Lung microvascular endothelial cell (primary cell): ENCODE data around the gene RALGAPA1. TPM values are rescaled to one million over a fixed set of nuclear protein-coding genes. Genes with fewer than 3 reads are reported as not detected.
A peak's percentile ranks its signal among the peaks of the same experiment; 100 is the strongest.

Experiments used
- DNase-seq, 2 donors: peaks; one replicate each; pipeline versions ENCODE4 v3.0.0 to v3.0.0-alpha.2; 2010; ENCODE audit warnings: low read depth in 2 of 2
- total RNA-seq: library from RNA; depleted of rRNA; stranded (reverse); fragments of >200 nt; gene quantifications from 2 replicates; pipeline ENCODE4 v1.2.1, GENCODE V29; 2014

The RALGAPA1 gene
- total RNA-seq, 1 donor from 2014 or later = 20.8 TPM

GRCh38 chr14:35549551-35549950 lies 259.5 kb downstream of the RALGAPA1 start:
- DNase-seq = no peak

- DNase-seq = no peak
Measured at GRCh38 chr14:35543006-35543405, 266.1 kb downstream of the RALGAPA1 start.

- no peak for DNase-seq
Measured at GRCh38 chr14:35539969-35540368, 269.1 kb downstream of the RALGAPA1 start.

- no peak for DNase-seq
Measured at GRCh38 chr14:35535483-35536112, 273.5 kb downstream of the RALGAPA1 start.

GRCh38 chr14:35534873-35535482 lies 274.1 kb downstream of the RALGAPA1 start:
- DNase-seq = peak; percentile 70 to 77

GRCh38 chr14:35534208-35534872 lies 274.8 kb downstream of the RALGAPA1 start:
- DNase-seq = no peak

- DNase-seq = peak; percentile 62 to 66
Measured at GRCh38 chr14:35533357-35534207, 275.5 kb downstream of the RALGAPA1 start, which contains the start of gene INSM2. TSS of gene INSM2 (plus strand) at chr14:35534164. CDS start at chr14:35534253, 89 bp downstream.

- peak in 1 of 2 donors; percentile 5 for DNase-seq
Measured at GRCh38 chr14:35532783-35533356, 276.2 kb downstream of the RALGAPA1 start.

GRCh38 chr14:35531960-35532747 lies 276.9 kb downstream of the RALGAPA1 start:
- no peak for DNase-seq

- no peak for DNase-seq
Measured at GRCh38 chr14:35526962-35527361, 282.1 kb downstream of the RALGAPA1 start.

GRCh38 chr14:35525695-35526094 lies 283.4 kb downstream of the RALGAPA1 start:
- no peak for DNase-seq

GRCh38 chr14:35519986-35520385 lies 289.1 kb downstream of the RALGAPA1 start:
- DNase-seq = no peak

GRCh38 chr14:35515916-35516315 lies 293.2 kb downstream of the RALGAPA1 start:
- DNase-seq = no peak

- no peak for DNase-seq
Measured at GRCh38 chr14:35512765-35513164, 296.3 kb downstream of the RALGAPA1 start.

GRCh38 chr14:35509846-35510245 lies 299.2 kb downstream of the RALGAPA1 start:
- DNase-seq = no peak

GRCh38 chr14:35506927-35507326 lies 302.2 kb downstream of the RALGAPA1 start:
- DNase-seq = peak; percentile 1 to 91

GRCh38 chr14:35506461-35506860 lies 302.6 kb downstream of the RALGAPA1 start:
- DNase-seq = peak in 1 of 2 donors; percentile 12

GRCh38 chr14:35504260-35504659 lies 304.8 kb downstream of the RALGAPA1 start:
- no peak for DNase-seq

GRCh38 chr14:35503646-35504045 lies 305.4 kb downstream of the RALGAPA1 start:
- DNase-seq = no peak

GRCh38 chr14:35499180-35499579 lies 309.9 kb downstream of the RALGAPA1 start:
- no peak for DNase-seq

GRCh38 chr14:35495278-35495677 lies 313.8 kb downstream of the RALGAPA1 start:
- no peak for DNase-seq
